Measurements from ENCODE around the gene RAB25. TPM values are rescaled to one million over a fixed set of nuclear protein-coding genes. Genes with fewer than 3 reads are reported as not detected.

Gene RAB25
- total and polyA plus RNA-seq, 2 of the 13 experiments (the other 11 are each of a cell fraction or from before 2014, with no cell fraction given), result 0.20 to 0.22 TPM

DNA sequence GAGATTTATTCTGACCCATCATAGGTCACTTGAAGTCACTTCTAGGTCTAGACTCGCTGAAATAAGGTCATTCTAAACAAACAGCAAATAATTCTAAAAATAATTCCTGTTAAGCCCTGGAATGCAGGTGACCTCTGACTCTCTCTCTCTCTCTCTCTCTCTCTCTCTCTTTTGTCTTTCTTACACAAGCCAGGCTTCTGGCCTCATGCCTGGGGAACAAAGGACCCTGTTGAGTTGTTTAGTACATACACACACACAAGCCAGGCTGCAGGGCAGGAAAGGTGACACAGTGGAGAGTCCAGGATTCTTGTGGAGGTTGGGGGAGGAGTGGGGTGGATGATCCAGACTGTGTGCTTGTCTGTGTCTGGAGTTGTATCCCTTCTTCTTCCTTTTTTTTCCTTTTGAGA is 25.3 kb downstream of the RAB25 start (continued):
- TF ChIP-seq ZNF234 (CRISPR knock-in tag; conservative IDR thresholded peaks at IDR 0.05), result no peak
- TF ChIP-seq, protein P1, sequence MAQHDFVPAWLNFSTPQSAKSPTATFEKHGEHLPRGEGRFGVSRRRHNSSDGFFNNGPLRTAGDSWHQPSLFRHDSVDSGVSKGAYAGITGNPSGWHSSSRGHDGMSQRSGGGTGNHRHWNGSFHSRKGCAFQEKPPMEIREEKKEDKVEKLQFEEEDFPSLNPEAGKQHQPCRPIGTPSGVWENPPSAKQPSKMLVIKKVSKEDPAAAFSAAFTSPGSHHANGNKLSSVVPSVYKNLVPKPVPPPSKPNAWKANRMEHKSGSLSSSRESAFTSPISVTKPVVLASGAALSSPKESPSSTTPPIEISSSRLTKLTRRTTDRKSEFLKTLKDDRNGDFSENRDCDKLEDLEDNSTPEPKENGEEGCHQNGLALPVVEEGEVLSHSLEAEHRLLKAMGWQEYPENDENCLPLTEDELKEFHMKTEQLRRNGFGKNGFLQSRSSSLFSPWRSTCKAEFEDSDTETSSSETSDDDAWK (CRISPR knock-in tag; IDR thresholded peaks at IDR 0.05), result no peak
- TF ChIP-seq, protein P2, sequence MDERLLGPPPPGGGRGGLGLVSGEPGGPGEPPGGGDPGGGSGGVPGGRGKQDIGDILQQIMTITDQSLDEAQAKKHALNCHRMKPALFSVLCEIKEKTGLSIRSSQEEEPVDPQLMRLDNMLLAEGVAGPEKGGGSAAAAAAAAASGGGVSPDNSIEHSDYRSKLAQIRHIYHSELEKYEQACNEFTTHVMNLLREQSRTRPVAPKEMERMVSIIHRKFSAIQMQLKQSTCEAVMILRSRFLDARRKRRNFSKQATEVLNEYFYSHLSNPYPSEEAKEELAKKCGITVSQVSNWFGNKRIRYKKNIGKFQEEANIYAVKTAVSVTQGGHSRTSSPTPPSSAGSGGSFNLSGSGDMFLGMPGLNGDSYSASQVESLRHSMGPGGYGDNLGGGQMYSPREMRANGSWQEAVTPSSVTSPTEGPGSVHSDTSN (CRISPR knock-in tag; IDR thresholded peaks at IDR 0.05), result no peak
- TF ChIP-seq, protein P3, sequence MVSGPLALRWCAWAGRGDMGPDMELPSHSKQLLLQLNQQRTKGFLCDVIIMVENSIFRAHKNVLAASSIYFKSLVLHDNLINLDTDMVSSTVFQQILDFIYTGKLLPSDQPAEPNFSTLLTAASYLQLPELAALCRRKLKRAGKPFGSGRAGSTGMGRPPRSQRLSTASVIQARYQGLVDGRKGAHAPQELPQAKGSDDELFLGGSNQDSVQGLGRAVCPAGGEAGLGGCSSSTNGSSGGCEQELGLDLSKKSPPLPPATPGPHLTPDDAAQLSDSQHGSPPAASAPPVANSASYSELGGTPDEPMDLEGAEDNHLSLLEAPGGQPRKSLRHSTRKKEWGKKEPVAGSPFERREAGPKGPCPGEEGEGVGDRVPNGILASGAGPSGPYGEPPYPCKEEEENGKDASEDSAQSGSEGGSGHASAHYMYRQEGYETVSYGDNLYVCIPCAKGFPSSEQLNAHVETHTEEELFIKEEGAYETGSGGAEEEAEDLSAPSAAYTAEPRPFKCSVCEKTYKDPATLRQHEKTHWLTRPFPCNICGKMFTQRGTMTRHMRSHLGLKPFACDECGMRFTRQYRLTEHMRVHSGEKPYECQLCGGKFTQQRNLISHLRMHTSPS (CRISPR knock-in tag; IDR thresholded peaks at IDR 0.05; ENCODE audit: low read depth), result no peak
- TF ChIP-seq ZNF230 (CRISPR knock-in tag; IDR thresholded peaks at IDR 0.05), result no peak
- peak; percentile 99 for TF ChIP-seq SKI (IDR thresholded peaks at IDR 0.05; ENCODE audit: partially characterized antibody)
- TF ChIP-seq, protein P4, sequence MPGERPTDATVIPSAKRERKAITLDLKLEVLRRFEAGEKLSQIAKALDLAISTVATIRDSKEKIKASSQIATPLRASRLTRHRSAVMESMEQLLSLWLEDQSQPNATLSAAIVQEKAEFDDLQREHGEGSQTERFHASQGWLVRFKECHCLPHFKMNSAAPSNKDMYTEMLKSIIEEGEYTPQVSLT (CRISPR knock-in tag; IDR thresholded peaks at IDR 0.05; ENCODE audit: borderline replicate concordance, low read depth), result no peak
- TF ChIP-seq ZMYM4 (CRISPR knock-in tag; IDR thresholded peaks at IDR 0.05), result peak; percentile 70
- TF ChIP-seq ATAD3A (CRISPR knock-in tag; IDR thresholded peaks at IDR 0.05), result no peak
- TF ChIP-seq PHF20 (CRISPR knock-in tag; IDR thresholded peaks at IDR 0.05), result no peak
- TF ChIP-seq, protein P5, sequence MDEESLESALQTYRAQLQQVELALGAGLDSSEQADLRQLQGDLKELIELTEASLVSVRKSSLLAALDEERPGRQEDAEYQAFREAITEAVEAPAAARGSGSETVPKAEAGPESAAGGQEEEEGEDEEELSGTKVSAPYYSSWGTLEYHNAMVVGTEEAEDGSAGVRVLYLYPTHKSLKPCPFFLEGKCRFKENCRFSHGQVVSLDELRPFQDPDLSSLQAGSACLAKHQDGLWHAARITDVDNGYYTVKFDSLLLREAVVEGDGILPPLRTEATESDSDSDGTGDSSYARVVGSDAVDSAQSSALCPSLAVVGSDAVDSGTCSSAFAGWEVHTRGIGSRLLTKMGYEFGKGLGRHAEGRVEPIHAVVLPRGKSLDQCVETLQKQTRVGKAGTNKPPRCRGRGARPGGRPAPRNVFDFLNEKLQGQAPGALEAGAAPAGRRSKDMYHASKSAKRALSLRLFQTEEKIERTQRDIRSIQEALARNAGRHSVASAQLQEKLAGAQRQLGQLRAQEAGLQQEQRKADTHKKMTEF (CRISPR knock-in tag; IDR thresholded peaks at IDR 0.05), result peak; percentile 92
- TF ChIP-seq, protein P6, sequence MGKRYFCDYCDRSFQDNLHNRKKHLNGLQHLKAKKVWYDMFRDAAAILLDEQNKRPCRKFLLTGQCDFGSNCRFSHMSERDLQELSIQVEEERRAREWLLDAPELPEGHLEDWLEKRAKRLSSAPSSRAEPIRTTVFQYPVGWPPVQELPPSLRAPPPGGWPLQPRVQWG (CRISPR knock-in tag; IDR thresholded peaks at IDR 0.05; ENCODE audit: borderline replicate concordance, low read depth), result no peak
- TF ChIP-seq ETV6 (CRISPR knock-in tag; conservative IDR thresholded peaks at IDR 0.05), result 0 out of 2 replicates have a peak, but pooled peaks have one; percentile 59
- TF ChIP-seq SP4 (CRISPR knock-in tag; IDR thresholded peaks at IDR 0.05), result peak; percentile 46; the same call in 1 of the 2 replicates
- TF ChIP-seq KDM6A (CRISPR knock-in tag; IDR thresholded peaks at IDR 0.05; ENCODE audit: low read depth), result peak; percentile 90
- peak; percentile 90 for TF ChIP-seq CCAR2 (optimal IDR thresholded peaks at IDR 0.05; ENCODE audit: low read depth, low read length)
- TF ChIP-seq, protein P7, sequence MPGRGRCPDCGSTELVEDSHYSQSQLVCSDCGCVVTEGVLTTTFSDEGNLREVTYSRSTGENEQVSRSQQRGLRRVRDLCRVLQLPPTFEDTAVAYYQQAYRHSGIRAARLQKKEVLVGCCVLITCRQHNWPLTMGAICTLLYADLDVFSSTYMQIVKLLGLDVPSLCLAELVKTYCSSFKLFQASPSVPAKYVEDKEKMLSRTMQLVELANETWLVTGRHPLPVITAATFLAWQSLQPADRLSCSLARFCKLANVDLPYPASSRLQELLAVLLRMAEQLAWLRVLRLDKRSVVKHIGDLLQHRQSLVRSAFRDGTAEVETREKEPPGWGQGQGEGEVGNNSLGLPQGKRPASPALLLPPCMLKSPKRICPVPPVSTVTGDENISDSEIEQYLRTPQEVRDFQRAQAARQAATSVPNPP (CRISPR knock-in tag; IDR thresholded peaks at IDR 0.05), result 0 out of 2 replicates have a peak, but pooled peaks have one; percentile 60
- TF ChIP-seq ZSCAN21 (CRISPR knock-in tag; IDR thresholded peaks at IDR 0.05; ENCODE audit: borderline replicate concordance), result peak; percentile 70; the same call in 1 of the 2 replicates
- peak; percentile 88 for TF ChIP-seq DMAP1 (CRISPR knock-in tag; IDR thresholded peaks at IDR 0.05)
- TF ChIP-seq, protein P8, sequence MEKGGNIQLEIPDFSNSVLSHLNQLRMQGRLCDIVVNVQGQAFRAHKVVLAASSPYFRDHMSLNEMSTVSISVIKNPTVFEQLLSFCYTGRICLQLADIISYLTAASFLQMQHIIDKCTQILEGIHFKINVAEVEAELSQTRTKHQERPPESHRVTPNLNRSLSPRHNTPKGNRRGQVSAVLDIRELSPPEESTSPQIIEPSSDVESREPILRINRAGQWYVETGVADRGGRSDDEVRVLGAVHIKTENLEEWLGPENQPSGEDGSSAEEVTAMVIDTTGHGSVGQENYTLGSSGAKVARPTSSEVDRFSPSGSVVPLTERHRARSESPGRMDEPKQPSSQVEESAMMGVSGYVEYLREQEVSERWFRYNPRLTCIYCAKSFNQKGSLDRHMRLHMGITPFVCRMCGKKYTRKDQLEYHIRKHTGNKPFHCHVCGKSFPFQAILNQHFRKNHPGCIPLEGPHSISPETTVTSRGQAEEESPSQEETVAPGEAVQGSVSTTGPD (CRISPR knock-in tag; IDR thresholded peaks at IDR 0.05), result no peak
- TF ChIP-seq WIZ (CRISPR knock-in tag; IDR thresholded peaks at IDR 0.05), result no peak
- no peak for TF ChIP-seq ZNF879 (CRISPR knock-in tag; IDR thresholded peaks at IDR 0.05)
- no peak for TF ChIP-seq ZNF777 (CRISPR knock-in tag; IDR thresholded peaks at IDR 0.05)
